ENCODE measurements around the gene METTL23.
"Not testable (repeated sequence)": the region's sequence is repeated elsewhere in the genome, so short reads cannot be mapped to it uniquely, and the experiment has no call there.

The METTL23 gene

DNA sequence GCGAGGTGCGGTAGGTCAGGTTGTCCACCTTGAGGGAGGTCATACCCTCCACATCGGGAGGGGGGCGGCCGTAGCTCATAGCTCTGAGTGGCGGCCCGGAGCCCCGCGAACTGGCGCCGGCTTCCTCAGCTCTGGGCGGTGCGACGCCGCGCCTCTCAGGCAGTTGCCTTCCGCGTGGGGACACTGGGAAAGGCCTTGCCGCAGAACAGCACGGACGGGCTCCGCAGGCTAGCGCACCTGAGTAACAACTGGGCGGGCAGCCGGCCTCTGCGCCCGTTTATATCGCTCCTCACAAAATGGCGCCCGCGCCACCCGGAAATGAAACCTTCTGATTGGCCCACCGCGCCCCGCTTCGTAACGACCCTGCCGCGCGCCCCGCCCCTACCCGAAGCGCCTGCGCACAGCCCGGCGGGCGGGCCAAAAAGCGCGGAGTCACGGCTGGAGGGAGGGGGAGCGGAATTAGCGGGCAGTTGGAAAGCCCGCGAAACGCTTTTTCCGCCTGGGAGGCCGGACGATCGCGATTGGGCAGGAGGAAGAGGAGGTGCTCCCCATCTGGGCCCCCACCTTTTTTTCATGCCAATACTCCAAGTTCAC is 10.5 kb downstream of the METTL23 start, which contains the start of gene SRSF2:
TSS of gene SRSF2 (minus strand) at position 250 of the 594 bp plus-strand sequence. CDS start at position 79, 171 bp downstream.
- peak; percentile 99 for DNase-seq (ENCODE audit: low read depth, low spot score)
- H3K4me3 ChIP-seq (ENCODE audit: low read depth, low read length), result peak within 1 kb of the TSS; percentile 92
- TF ChIP-seq, protein P1, sequence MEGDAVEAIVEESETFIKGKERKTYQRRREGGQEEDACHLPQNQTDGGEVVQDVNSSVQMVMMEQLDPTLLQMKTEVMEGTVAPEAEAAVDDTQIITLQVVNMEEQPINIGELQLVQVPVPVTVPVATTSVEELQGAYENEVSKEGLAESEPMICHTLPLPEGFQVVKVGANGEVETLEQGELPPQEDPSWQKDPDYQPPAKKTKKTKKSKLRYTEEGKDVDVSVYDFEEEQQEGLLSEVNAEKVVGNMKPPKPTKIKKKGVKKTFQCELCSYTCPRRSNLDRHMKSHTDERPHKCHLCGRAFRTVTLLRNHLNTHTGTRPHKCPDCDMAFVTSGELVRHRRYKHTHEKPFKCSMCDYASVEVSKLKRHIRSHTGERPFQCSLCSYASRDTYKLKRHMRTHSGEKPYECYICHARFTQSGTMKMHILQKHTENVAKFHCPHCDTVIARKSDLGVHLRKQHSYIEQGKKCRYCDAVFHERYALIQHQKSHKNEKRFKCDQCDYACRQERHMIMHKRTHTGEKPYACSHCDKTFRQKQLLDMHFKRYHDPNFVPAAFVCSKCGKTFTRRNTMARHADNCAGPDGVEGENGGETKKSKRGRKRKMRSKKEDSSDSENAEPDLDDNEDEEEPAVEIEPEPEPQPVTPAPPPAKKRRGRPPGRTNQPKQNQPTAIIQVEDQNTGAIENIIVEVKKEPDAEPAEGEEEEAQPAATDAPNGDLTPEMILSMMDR (IDR thresholded peaks at IDR 0.05; ENCODE audit: low read depth, low read length), result no peak
- in situ Hi-C loops (cut with HindIII; ENCODE audit: low sequenced_read_pairs), result no loop called here

DNA sequence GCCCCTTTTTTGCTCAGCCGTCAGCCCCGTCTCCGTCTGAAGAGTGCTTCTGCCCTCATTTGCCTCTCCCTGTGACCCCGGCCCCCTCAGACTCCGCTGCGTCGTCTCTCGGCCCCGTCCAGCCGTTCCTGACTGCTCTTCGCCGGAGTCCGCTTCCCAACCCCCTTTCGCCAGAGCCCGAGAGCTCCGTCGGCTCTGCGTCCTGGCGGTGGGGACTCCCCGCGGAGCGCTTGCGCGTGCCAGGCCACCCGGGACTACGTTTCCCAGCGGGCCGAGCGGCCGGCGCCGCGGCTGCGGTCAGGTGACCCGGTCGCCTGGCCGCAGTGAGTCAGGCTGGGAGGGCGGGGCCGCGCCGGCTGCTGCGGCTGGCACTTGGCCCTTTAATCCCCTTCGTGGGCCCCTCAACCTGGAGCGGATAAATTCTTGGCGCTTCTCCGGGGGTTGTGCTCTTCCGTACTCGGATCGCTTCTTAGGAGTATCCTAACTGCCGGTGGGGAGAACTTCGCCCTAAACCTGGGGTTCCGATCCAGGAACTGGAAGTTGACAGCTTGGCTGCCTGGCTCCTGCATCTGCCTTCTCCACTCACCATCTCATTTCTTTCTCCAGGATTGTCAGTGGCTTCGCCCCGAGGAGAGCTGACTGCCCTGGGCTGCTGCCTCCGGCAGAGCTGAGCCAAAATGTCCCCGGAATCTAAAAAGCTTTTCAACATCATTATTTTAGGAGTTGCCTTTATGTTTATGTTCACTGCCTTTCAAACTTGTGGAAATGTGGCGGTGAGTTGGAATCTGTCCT is 11.2 kb downstream of the METTL23 start, which contains the start of gene MFSD11:
TSS of gene MFSD11 (plus strand) at position 444 of the 792 bp plus-strand sequence. CDS start at position 678, 234 bp downstream.
- in situ Hi-C loops (cut with HindIII; ENCODE audit: low sequenced_read_pairs), result no loop called here
- TF ChIP-seq, protein P1 (IDR thresholded peaks at IDR 0.05; ENCODE audit: low read depth, low read length), result no peak
- H3K4me3 ChIP-seq (ENCODE audit: low read depth, low read length), result peak within 1 kb of the TSS; percentile 92
- peak; percentile 96 for DNase-seq (ENCODE audit: low read depth, low spot score)

DNA sequence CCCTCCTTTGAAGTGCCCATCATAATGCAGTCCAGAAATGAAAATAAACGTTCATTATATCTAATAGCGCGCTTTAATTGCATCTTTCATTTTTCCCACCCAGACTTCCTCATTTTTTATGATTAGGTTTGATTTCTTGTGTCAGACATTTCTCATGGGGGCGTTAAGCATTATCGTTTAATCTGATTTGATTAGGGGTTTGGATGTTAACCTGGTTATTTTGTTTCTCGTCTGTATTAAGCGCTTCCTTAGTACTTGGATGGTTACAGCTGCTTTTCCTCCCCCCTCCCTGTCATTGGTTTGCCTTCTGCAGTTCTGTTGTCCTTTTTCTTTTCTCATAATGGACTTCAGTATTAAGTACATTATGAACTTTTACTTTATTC is 11.8 kb downstream of the METTL23 start:
- DNase-seq (ENCODE audit: low read depth, low spot score), result no peak
- TF ChIP-seq, protein P1 (IDR thresholded peaks at IDR 0.05; ENCODE audit: low read depth, low read length), result no peak
- H3K4me3 ChIP-seq (ENCODE audit: low read depth, low read length), result peak overlapping the region; percentile 92
- in situ Hi-C loops (cut with HindIII; ENCODE audit: low sequenced_read_pairs), result no loop called here

DNA sequence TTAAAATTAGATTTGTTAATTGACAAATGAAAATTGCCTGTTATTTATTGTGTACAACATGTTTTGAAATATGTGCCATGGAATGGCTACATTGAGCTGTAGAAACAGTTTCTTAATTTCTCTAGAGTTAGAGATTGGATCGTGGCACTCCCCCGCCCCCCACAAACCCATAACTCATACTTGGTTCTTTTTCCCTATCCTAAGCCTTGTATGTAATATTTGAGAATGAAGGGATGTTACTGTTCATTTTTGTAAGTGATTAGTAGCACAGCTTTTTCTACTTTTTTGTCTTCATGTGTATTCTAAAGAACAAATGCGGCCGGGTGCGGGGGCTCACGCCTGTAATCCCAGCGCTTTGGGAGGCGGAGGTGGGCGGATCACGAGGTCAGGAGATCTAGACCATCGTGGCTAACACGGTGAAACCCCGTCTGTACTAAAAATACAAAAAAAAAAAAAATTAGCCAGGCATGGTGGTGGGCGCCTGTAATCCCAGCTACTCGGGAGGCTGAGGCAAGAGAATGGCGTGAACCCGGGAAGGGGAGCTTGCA is 13.0 kb downstream of the METTL23 start:
- H3K4me3 ChIP-seq (ENCODE audit: low read depth, low read length); in situ Hi-C loops (cut with HindIII; ENCODE audit: low sequenced_read_pairs); DNase-seq (ENCODE audit: low read depth, low spot score): not testable (repeated sequence)

DNA sequence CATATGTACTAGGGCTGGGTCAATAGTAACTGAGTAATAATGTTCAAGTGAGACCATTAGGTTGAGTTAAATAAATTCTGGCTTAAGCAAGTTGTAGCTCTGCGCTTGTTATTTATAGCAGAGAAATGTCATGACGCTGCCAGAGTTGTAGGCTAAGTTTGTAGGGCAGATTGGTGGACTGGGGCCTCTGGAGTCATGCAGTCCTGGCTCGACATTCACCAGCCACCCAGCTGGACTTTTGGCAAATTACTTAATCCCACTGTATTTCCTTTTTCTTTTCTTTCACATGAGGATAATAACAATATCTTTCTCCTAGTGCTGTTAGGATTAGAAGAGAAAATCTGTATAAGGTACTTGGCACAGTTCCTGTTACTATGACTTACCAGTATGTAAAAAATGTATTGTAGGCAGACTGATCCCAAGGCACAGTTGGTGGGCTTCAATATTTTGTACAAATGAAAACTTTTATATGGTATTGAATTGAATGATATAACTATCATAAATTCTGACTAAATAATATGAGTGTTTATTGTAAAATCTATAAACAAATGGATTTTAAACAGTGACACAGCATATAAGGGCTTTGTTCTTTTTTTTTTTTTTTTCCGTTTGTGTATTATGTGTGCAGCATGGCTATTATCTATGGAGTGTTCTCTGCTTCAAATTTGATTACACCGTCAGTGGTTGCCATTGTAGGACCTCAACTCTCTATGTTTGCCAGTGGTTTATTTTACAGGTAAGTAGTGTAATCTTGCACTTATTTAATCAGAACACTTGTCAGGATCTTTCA is 13.9 kb downstream of the METTL23 start:
- in situ Hi-C loops (cut with HindIII; ENCODE audit: low sequenced_read_pairs), result no loop called here
- H3K4me3 ChIP-seq (ENCODE audit: low read depth, low read length), result no peak overlapping the region
- no peak for DNase-seq (ENCODE audit: low read depth, low spot score)

DNA sequence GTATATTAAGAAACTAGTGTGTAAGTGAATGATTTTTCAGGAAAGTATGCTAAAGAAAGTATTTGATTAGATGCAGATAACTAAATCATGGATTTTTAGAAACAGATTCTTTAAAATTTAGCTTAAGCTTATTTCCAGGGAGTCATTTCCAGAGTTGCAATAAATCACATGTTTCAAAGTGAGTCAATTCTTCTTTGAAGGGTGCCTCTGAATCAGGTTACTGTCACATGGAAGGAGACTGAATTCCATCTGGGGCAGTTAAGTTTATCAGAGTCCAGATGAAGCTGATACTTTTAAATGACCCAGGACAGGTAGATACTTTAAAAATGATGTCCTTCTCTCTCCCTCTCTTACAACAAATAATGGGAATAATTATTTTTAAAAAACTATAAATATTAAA is 16.3 kb downstream of the METTL23 start:
- no peak overlapping the region for H3K4me3 ChIP-seq (ENCODE audit: low read depth, low read length)
- TF ChIP-seq, protein P1 (IDR thresholded peaks at IDR 0.05; ENCODE audit: low read depth, low read length), result no peak
- no peak for DNase-seq (ENCODE audit: low read depth, low spot score)
- in situ Hi-C loops (cut with HindIII; ENCODE audit: low sequenced_read_pairs), result no loop called here

More for the DNA sequence above, 13.9 kb downstream of the METTL23 start:
- TF ChIP-seq, protein P1 (IDR thresholded peaks at IDR 0.05; ENCODE audit: low read depth, low read length), result no peak

Data from astrocyte of the spinal cord (primary cell).